ENCODE data around the gene RNF215.

Gene RNF215

DNA sequence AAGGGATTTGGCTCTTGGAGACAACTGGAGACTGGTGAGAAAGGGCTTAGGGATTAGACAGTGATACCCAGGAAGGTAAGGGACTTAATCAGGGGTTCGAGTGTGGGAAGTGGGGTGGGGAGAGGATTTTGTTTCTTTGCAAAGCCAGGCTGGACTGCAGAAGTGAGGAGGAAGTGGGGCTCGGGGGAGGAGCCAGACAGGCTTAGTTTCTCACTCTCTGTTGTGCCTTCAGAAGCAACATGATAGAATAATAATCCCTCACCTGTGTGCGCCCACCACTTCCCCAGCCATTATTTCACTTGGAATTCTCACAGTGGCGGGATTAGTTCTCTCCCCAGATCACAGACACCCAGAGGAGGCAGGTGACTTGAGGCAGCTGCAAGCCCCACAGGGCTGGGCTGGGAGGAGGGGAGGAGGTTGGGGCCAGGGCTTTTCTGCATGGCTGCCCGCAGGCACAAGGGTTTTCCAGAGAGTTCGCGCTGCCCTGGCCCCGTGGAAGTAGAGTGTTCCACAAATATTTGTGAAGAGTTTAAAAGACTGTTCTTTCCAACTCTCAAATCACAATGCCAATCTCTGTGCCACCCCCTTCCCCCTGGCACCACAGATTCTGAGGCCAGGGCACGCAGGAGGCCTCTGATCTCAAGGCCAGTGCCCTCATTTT, 5.6 kb upstream of the RNF215 start:
- peak; percentile 73 for DNase-seq (ENCODE audit: low spot score)
- TF ChIP-seq, protein P1, sequence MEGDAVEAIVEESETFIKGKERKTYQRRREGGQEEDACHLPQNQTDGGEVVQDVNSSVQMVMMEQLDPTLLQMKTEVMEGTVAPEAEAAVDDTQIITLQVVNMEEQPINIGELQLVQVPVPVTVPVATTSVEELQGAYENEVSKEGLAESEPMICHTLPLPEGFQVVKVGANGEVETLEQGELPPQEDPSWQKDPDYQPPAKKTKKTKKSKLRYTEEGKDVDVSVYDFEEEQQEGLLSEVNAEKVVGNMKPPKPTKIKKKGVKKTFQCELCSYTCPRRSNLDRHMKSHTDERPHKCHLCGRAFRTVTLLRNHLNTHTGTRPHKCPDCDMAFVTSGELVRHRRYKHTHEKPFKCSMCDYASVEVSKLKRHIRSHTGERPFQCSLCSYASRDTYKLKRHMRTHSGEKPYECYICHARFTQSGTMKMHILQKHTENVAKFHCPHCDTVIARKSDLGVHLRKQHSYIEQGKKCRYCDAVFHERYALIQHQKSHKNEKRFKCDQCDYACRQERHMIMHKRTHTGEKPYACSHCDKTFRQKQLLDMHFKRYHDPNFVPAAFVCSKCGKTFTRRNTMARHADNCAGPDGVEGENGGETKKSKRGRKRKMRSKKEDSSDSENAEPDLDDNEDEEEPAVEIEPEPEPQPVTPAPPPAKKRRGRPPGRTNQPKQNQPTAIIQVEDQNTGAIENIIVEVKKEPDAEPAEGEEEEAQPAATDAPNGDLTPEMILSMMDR (IDR thresholded peaks at IDR 0.05; ENCODE audit: extremely low read depth, missing control alignments), result no peak

DNA sequence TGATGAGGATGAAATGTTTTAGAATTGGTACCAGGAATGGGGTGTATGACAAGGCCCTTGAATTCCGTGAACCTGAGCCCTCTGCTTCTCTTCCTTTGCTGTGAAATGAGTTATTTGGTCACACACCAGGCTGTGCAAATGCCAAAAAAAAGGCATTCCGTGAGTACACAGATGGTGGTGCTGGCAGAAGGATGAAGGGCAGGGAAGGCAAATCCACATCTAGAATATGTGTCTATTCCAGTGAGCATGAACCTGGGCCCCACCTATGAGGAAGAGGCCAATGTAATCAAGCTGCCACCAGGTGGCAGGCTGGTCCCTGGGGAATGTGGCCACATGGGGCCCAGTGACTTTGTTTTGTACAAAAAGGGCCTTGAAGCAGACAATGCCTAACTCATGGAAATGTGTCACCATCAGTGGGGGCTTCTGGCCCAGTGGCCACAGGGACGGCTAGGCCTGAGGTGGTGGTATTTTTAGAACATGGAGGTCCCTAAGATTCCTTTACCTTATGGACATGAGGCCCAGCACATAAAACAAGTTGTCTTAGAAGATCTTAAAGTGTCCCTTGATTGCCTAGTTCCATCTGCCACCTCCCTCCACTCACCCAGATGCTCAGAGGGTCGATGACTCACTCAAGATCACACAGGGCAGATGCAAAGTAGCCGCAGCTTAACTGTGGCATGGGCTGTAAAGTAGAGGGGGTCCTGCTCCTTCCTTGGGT, 3.9 kb upstream of the RNF215 start:
- TF ChIP-seq, protein P1 (IDR thresholded peaks at IDR 0.05; ENCODE audit: extremely low read depth, missing control alignments), result peak; percentile 92
- peak; percentile 87 for DNase-seq (ENCODE audit: low spot score)

DNA sequence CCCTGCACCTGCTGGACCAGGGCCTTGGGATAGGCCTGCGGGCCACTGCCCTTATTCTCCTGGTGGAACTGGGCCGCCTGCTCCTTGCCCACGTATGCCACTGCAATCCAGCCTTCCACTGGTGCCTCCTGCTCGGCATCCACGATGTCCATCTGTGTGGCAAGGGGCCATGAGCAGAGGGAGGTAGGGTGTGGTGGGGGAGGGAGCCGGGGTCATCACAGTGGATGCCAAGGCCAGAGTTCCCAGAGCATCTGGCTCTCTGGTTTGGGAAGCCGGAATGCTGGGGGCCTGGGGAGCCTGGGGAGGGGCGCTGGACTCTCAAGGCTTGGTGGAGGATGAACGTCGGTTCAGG, 627 bp downstream of the RNF215 start:
- no peak for DNase-seq (ENCODE audit: low spot score)
- TF ChIP-seq, protein P1 (IDR thresholded peaks at IDR 0.05; ENCODE audit: extremely low read depth, missing control alignments), result no peak

DNA sequence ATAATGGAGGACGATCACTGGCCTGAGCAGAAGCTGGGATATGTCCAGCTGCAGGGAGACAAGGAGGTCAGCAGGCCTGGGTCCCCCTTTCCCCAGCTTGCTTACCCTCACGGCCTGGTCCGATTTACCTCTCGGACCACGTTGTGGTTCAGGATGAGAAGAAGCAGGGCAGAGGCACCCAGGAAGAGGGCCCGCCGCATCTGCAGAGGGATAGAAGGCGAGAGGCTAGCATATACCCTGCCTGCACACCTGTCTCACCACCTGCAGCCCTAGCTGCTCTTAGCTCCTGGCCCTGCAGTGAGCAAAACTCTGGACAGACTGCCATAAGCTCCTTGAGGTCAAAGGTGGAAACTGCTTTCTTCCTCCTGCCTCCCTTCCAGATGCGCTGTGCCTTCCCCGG, 1.3 kb downstream of the RNF215 start:
- no peak for DNase-seq (ENCODE audit: low spot score)
- TF ChIP-seq, protein P1 (IDR thresholded peaks at IDR 0.05; ENCODE audit: extremely low read depth, missing control alignments), result no peak

DNA sequence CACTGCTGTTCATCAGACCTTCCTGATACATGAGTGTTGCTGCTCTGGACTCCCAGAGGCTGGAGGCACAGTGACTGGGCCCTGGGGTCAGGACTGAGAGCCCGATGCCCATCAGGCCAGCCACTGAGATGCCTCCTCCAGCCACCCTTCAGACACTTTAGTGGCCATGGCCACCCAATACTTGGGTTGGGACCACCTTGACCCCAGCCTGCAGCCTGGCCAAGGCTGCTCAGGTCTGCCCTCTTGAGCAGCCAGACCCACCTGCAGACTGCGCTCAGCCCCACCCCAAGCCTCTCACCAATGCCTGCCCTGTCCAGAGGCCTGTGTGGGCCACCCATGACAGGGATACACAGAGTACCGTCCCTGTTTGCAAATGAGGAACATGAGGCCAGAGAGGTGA, 4.2 kb downstream of the RNF215 start:
- DNase-seq (ENCODE audit: low spot score), result no peak
- TF ChIP-seq, protein P1 (IDR thresholded peaks at IDR 0.05; ENCODE audit: extremely low read depth, missing control alignments), result no peak

DNA sequence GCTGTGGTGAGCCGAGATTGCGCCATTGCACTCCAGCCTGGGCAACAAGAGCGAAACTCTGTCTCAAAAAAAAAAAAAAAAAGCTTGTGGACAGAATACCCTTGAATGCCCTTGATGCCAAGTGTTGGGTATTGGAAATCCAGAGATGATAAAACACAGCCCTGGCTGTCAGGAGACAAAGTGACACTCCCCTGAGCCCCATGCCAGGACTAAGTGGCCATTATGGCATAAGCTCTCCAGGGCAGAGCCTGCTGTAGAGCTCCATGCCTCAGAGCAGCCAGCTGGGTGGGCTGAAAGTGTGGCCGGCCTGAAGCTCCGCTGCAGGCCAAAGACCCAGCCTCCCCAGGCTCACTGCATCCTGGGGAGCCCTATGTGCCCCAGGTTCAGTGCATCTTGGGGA, 4.9 kb downstream of the RNF215 start:
- DNase-seq (ENCODE audit: low spot score), result no peak
- TF ChIP-seq, protein P1 (IDR thresholded peaks at IDR 0.05; ENCODE audit: extremely low read depth, missing control alignments), result no peak

DNA sequence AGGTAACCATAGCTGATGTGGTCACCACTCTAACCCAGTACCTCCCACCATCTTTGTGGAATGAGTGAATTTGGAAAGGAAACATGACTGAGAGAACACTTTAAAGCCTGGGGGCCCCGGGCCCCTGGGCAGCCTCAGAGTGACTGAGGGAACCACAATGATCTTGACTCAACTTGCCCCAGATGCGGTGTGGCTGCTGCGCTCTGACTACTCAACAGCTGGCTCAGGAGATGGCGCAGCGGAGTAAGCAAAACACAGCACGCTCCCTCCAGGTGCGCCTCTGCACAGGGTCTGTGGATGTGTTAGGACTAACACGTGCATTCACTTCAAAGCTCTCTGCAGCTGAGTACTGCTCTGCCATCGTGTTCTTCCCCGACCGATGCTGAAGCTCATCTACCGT, 5.9 kb downstream of the RNF215 start:
- TF ChIP-seq, protein P1 (IDR thresholded peaks at IDR 0.05; ENCODE audit: extremely low read depth, missing control alignments), result no peak
- DNase-seq (ENCODE audit: low spot score), result no peak
